OCI-LY1 (cell line): Measurements from ENCODE around the gene VIL1.

Experiments used
- CTCF ChIP-seq: fragments of 200-600 bp; sonication (generic), shearing (Covaris generic); IDR thresholded peaks from 2 replicates; pipeline ENCODE4 v1.5.1; 2017; ENCODE audit warnings: mild to moderate bottlenecking, antibody characterized with exemption, low read length, moderate library complexity, mixed read lengths
- EZH2 ChIP-seq: fragments of 200-600 bp; sonication (generic), shearing (Covaris generic); IDR thresholded peaks from 2 replicates; pipeline ENCODE4 v1.8.0; 2017; ENCODE audit warnings: borderline replicate concordance, mixed run types, mild to moderate bottlenecking, antibody characterized with exemption, low read length, moderate library complexity, mixed read lengths

- TF ChIP-seq CTCF (no peak), EZH2 (no peak)
Measured at GRCh38 chr2:218402911-218403411, 16.0 kb upstream of the VIL1 start.
